ENCODE measurements around the gene CABLES2.

The CABLES2 gene

DNA sequence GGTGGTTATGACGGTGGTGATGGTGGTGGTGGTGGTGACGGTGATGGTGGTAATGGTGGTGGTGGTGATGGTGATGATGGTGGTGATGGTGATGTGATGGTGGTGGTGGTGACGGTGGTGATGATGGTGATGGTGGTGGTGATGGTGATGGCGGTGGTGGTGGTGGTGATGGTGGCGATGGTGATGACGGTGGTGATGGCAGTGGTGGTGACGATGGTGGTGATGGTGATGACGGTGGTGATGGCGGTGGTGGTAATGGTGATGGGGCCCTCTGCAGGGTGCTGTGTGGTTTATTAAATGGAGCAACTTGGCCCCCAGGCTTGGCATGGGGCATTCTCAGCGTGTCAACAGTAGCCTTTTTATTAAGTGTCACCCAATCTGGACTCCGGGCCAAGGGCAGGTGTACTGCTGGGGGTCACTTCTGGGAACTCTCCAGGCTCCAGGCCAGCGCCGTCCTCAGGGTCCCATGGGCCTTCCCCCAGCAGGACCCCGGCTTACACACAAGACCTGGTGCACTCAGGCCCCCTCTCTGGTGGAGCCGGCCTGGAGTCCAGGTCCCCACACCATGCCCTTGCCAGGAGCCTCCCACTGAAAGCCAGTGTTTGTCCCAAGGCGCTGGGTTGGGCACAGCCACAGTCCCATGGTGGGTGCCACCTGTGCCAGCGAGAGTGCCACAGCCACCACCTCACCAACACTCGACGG is 8.8 kb downstream of the CABLES2 start:
- Histone ChIP-seq H3K36me3 (peaks cover 63% of the 10 kb centered on the region), H3K4me1 (peaks cover 56% of the 10 kb centered on the region), H4K20me1 (peaks cover 71% of the 10 kb centered on the region), H3K27me3 (no peaks in the 10 kb centered on the region), H3K9me3 (peaks cover 5% of the 10 kb centered on the region; the same call in 1 of the 2 replicates), H3K9ac (no peak overlapping the region), H3K4me3 (no peak overlapping the region), H3K4me2 (no peak overlapping the region), H3K27ac (no peak overlapping the region)
- TF ChIP-seq Cebpa-rat (IDR thresholded peaks at IDR 0.05): no peak

DNA sequence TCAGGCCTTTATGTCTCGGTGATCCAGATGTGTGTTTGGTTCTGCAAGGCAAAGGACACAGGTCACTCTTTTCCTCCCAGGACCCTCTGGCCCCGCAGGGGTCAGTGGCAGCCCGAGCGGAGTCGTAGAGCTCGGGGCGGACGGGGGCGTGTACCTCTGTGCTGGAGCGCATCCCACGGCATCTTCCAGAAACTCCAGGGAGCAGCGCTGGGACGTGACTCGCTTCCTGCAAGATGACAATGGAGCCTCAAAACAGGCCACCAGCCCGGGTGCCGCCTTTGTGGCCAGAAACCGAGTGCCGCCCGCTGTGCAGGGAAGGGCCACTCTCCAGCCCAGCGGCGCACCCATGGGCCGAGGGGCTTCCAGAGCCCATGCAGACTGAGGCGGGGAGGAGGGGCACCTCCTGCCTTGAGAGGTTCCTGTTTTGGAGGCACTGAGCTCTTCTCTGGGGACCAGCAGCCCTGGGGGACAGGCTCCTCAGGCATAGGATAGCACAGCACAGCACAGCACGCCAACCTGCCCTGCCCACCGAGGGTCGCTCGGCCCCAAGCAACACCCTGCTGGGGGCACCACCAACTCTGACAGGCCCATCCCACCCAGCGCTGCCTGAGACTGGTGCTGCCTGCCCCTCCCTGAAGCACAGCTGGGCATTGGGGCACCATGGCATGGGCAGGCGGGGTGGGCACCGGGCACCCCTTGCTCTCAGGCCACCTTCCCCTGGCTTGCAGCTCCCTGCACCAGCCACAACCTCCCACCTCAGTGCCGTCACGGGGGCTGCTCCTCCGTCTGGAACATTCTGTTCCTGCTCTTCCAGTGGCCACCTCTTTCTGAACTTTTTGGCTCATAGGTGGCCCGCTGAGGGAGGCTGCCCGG is 10.5 kb downstream of the CABLES2 start:
- H4K20me1 ChIP-seq: peaks cover 86% of the 10 kb centered on the region
- H3K9me3 ChIP-seq: peaks cover 5% of the 10 kb centered on the region; the same call in 1 of the 2 replicates
- TF ChIP-seq Cebpa-rat (IDR thresholded peaks at IDR 0.05): no peak
- H3K27me3 ChIP-seq: no peaks in the 10 kb centered on the region
- H3K4me2 ChIP-seq: peak overlapping the region; percentile 59
- H3K9ac ChIP-seq: peak overlapping the region; percentile 50; the same call in 1 of the 2 replicates
- peaks cover 46% of the 10 kb centered on the region for H3K4me1 ChIP-seq
- peaks cover 69% of the 10 kb centered on the region for H3K36me3 ChIP-seq
- H3K4me3 ChIP-seq: no peak overlapping the region
- H3K27ac ChIP-seq: peak overlapping the region; percentile 26; the same call in 1 of the 2 replicates

DNA sequence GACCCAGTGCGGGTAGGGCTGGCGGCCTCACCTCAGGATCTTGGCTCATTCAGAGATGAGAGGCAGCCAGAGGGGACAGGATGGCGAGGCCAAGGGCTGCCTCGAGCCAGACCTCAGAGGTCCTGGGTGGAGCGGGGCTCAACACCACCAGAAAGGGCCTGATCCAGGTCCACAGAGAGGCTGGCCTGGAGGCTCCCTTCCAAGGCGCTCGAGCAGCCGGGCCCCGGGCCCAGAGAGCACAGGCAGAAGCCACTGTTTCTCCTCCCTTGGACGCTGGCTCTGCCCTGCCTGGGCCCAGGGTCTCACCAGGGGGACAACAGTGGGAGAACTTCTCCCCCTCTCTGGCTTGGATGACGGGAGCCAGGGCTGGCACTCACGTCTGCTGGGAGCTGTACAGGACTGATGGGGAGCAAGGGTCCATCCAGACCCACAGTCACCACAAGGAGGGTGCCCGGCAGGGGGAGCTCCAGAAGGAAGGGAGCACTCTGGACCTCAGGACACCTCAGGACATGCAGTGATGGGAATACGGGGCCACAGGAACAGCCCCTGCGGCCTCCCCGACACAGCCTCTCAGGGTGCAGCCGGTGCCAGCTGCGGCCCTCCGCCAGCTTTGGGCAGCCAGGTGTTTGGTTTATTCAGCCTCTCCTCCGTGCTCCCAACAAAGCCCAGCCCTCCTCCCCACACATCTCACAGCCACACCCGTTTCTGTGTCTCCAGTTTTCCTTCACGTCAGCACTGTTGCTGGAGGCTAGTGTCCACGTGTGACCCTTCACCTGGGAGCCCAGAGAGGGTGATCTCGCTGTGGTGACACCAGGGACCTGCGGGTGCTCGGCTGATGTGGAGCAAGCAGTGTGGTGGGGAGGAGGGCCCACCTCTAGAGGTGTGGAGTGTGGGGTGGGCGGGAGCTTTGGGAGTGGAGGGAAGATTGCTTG is 11.5 kb downstream of the CABLES2 start:
- peaks cover 80% of the 10 kb centered on the region for H3K36me3 ChIP-seq
- no peak overlapping the region for H3K4me3 ChIP-seq
- peaks cover 86% of the 10 kb centered on the region for H4K20me1 ChIP-seq
- H3K27me3 ChIP-seq: no peaks in the 10 kb centered on the region
- no peak for TF ChIP-seq Cebpa-rat (IDR thresholded peaks at IDR 0.05)
- H3K4me2 ChIP-seq: no peak overlapping the region
- peaks cover 36% of the 10 kb centered on the region for H3K4me1 ChIP-seq
- no peak overlapping the region for H3K27ac ChIP-seq
- H3K9ac ChIP-seq: no peak overlapping the region
- peaks cover 5% of the 10 kb centered on the region; the same call in 1 of the 2 replicates for H3K9me3 ChIP-seq

DNA sequence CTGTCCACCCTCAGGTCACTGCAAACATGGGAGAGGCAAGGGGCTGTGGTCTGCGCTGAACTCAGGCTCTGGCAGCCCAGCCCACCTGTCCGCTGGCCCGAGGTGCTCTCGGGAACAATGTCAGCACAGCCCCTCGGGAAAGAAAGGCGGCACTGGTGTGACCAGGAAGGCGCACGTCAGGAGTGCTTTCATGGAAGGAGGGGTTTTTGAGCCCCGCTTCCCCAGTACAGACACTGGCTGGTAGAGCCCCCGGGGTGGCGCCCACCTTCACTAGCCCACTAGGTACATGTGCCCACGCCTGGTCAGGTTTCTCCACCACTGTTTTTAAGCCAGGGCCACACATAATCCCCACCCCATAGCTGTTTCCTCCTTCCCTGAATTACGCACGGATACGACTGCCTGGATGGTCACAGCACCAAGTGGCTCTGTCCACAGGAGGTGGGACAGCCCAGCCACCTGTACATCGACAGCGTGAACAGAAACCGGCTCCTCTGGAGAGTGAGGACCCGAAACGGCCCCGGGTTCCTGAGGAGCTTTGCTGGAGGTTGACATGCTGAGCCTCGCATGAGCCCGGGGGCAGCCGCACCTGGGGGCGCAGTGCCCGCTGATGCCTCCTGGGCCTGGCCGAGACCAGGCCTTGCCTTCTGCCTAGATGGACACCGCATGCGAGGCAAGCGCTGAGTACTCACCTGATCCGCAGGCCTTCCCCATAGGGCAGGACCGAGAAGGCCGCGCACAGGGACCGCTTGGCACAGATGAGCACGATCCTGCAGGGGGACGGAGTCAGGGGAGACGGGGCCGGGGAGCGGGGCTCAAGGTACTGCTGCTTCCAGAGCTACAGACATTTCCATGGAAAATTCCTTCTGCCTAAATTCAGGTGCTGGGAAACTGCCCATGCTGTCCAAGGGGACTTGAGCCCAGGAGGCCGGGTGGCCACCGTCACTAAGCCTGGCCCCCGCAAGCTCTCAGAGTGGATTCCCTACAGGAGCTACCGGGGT is 12.5 kb downstream of the CABLES2 start:
- H3K4me3 ChIP-seq: no peak overlapping the region
- H3K9ac ChIP-seq: no peak overlapping the region
- peaks cover 26% of the 10 kb centered on the region for H3K4me1 ChIP-seq
- H4K20me1 ChIP-seq: peaks cover 86% of the 10 kb centered on the region
- H3K36me3 ChIP-seq: peaks cover 90% of the 10 kb centered on the region
- no peak overlapping the region for H3K4me2 ChIP-seq
- no peaks in the 10 kb centered on the region for H3K27me3 ChIP-seq
- TF ChIP-seq Cebpa-rat (IDR thresholded peaks at IDR 0.05): no peak
- no peak overlapping the region for H3K27ac ChIP-seq
- H3K9me3 ChIP-seq: peaks cover 5% of the 10 kb centered on the region; the same call in 1 of the 2 replicates

DNA sequence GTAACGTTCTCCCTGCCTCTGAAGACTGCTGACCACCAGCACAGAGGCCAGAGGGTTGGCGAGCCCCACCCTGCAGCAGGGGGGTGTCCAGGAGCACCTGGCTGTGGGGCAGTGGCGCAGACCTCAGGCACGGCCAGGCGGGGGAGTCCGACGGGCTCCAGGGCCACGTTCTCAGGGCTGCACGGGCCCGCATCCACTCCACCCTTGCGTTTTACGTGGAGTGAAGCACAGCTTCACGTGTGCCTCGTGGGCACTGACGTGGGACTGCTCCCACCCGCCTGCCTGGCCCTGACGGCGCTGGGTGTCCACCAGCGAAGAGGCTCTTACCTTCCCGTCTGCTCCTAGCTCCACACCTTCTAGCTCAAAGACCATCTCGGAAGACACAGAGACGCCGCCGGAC is 13.3 kb downstream of the CABLES2 start:
- no peak overlapping the region for H3K27ac ChIP-seq
- H3K4me1 ChIP-seq: peaks cover 32% of the 10 kb centered on the region
- H3K4me3 ChIP-seq: no peak overlapping the region
- H3K36me3 ChIP-seq: peaks cover 97% of the 10 kb centered on the region
- no peak for TF ChIP-seq Cebpa-rat (IDR thresholded peaks at IDR 0.05)
- H3K4me2 ChIP-seq: no peak overlapping the region
- H3K9ac ChIP-seq: no peak overlapping the region
- no peaks in the 10 kb centered on the region for H3K27me3 ChIP-seq
- H3K9me3 ChIP-seq: peaks cover 5% of the 10 kb centered on the region; the same call in 1 of the 2 replicates
- H4K20me1 ChIP-seq: peaks cover 92% of the 10 kb centered on the region

- no peak overlapping the region for H3K4me3 ChIP-seq
- H3K4me1 ChIP-seq: peaks cover 37% of the 10 kb centered on the region
- H3K27me3 ChIP-seq: no peaks in the 10 kb centered on the region
- H3K9me3 ChIP-seq: peaks cover under 1% of the 10 kb centered on the region; the same call in 1 of the 2 replicates
- H3K4me2 ChIP-seq: no peak overlapping the region; the same call in 1 of the 2 replicates
- peaks cover 97% of the 10 kb centered on the region for H3K36me3 ChIP-seq
- H3K27ac ChIP-seq: peak overlapping the region; percentile 30
- H4K20me1 ChIP-seq: peaks cover 92% of the 10 kb centered on the region
- TF ChIP-seq Cebpa-rat (IDR thresholded peaks at IDR 0.05): no peak
- 0 out of 2 replicates have a peak overlapping the region, but pooled peaks have one; percentile 34 for H3K9ac ChIP-seq
These were observed 13.8 kb downstream of the CABLES2 start for GRCh38 chr20:62393335-62393665.

DNA sequence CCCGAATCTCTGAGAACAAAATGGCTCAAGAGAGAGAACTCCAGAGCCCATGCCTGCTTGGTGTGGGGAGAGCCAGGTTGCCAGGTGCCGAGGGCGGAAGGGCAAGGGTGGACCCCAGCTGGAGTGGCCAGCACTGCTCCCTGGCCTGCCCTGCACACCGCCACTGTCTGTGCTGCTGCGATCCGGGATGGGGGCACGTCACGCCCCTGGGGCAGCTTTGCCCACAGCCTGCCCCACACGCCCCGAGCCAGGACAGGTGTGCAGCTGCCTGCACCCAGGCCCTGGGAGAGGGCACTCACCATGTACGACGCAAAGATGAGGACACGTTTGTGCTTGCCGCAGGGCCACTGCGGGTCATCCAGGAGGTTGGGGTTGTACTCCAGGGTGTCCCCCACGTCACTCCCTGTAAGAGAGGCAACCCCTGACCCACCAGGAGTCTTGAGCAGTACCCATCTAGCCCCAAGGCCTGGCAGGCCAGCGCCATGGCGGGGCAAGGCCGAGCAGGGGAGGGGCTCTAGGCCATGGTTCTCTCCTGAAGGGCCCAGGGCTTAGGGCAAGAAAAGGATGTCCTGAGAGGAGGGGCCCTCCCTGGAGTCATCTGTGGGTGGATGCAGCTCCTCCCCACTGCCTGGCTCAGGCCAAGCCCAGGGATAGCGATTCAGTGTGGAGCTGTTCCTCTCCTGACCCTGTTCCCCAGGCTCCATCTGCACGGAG is 14.3 kb downstream of the CABLES2 start:
- Histone ChIP-seq H3K36me3 (peaks cover 99% of the 10 kb centered on the region), H3K4me3 (no peak overlapping the region), H4K20me1 (peaks cover 97% of the 10 kb centered on the region), H3K27ac (peak overlapping the region; percentile 30), H3K4me2 (no peak overlapping the region; the same call in 1 of the 2 replicates), H3K9ac (0 out of 2 replicates have a peak overlapping the region, but pooled peaks have one; percentile 34), H3K4me1 (peaks cover 42% of the 10 kb centered on the region), H3K27me3 (no peaks in the 10 kb centered on the region), H3K9me3 (no peaks in the 10 kb centered on the region)
- no peak for TF ChIP-seq Cebpa-rat (IDR thresholded peaks at IDR 0.05)

DNA sequence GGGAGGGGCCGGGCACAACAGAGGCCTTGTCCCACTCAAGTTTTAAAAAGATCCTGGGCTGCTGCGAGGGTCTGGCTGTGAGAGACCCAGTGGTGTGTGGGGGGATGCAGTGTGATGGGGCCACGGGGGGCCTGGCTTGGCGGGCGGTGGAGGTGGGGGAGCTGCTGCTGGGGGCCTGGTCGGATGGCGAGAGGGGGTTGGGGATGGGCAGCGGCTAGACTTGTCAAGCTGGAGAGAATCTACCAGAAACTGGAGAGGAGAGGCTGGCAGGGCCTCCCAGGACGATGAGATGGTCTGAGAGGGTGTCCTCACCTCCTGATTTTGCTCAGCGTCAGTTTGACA is 15.0 kb downstream of the CABLES2 start:
- Histone ChIP-seq H3K36me3 (peaks cover 94% of the 10 kb centered on the region), H3K27ac (no peak overlapping the region), H3K4me2 (no peak overlapping the region), H3K4me1 (peaks cover 40% of the 10 kb centered on the region), H3K9me3 (no peaks in the 10 kb centered on the region), H3K9ac (no peak overlapping the region), H3K4me3 (no peak overlapping the region), H3K27me3 (no peaks in the 10 kb centered on the region), H4K20me1 (peaks cover 99% of the 10 kb centered on the region)
- no peak for TF ChIP-seq Cebpa-rat (IDR thresholded peaks at IDR 0.05)
